HEK293 (cell line): ENCODE data around the gene B4GALNT1.

Experiments used
- CTCF ChIA-PET: fragments of 350-600 bp; formaldehyde crosslinking; extraction: SDS; loops from one replicate; lab custom pipeline; 2021; ENCODE audit warnings: antibody characterized with exemption; lab: Yijun Ruan, JAX
- POLR2A ChIA-PET: fragments of 300-600 bp; formaldehyde crosslinking; extraction: SDS; loops from one replicate; lab custom pipeline; 2020; ENCODE audit warnings: antibody characterized with exemption, inconsistent platforms; lab: Yijun Ruan, JAX
- H3K27ac ChIP-seq: fragments of 200-500 bp; sonication (Bioruptor generic); 2 replicates; pipeline ENCODE4 v1.5.1; 2014; ENCODE audit warnings: low read depth, low read length, control low read depth, inconsistent platforms; ENCODE audit errors: extremely low read depth
- H3K36me3 ChIP-seq, 2 experiments: fragments of 200-500 bp in 1 of 2; sonication (Bioruptor generic) in 1 of 2; 1 replicate in 1 of 2; 2 replicates in 1 of 2; pipeline ENCODE4 v1.5.1; 2014 to 2017; ENCODE audit warnings: inconsistent platforms in 2 of 2, low read length in 2 of 2; ENCODE audit not compliant: control insufficient read depth in 2 of 2, insufficient read depth in 1 of 2
- H3K4me1 ChIP-seq: fragments of 200-500 bp; sonication (Bioruptor generic); 2 replicates; pipeline ENCODE4 v1.5.1; 2014; ENCODE audit warnings: mild to moderate bottlenecking, low read length, inconsistent platforms; ENCODE audit not compliant: control insufficient read depth, insufficient read depth
- H3K4me3 ChIP-seq: 2 replicates; pipeline ENCODE4 v1.5.1; 2011; ENCODE audit warnings: low read depth, mild to moderate bottlenecking, control low read depth, low read length, moderate library complexity
- H3K9me3 ChIP-seq: fragments of 200-500 bp; sonication (Bioruptor generic); 2 replicates; pipeline ENCODE4 v1.5.1; 2014; ENCODE audit warnings: low read depth, low read length, inconsistent platforms; ENCODE audit not compliant: control insufficient read depth, insufficient read depth
- HOXC10 ChIP-seq: sonication (generic); formaldehyde crosslinking; IDR thresholded peaks from 2 replicates; pipeline ENCODE4 v1.8.1; 2023; ENCODE audit warnings: mild to moderate bottlenecking, missing genetic modification reagents
- IKZF3 ChIP-seq: fragments of 450-650 bp; IDR thresholded peaks from 2 replicates; pipeline ENCODE4 v1.5.0; 2018; ENCODE audit warnings: missing biosample characterization, mild to moderate bottlenecking, missing genetic modification characterization, moderate library complexity
- PATZ1 ChIP-seq: fragments of 450-650 bp; formaldehyde crosslinking; IDR thresholded peaks from 2 replicates; pipeline ENCODE4 v1.5.1; 2016; ENCODE audit warnings: missing biosample characterization, missing genetic modification characterization
- PBX3 ChIP-seq: sonication (generic); formaldehyde crosslinking; IDR thresholded peaks from 2 replicates; pipeline ENCODE4 v1.8.1; 2022; ENCODE audit warnings: mild to moderate bottlenecking, moderate library complexity, missing genetic modification reagents
- SETDB1 ChIP-seq: IDR thresholded peaks from one replicate; pipeline ENCODE4 v1.6.1; 2017; ENCODE audit warnings: mild to moderate bottlenecking, low read length, moderate library complexity, mixed read lengths; ENCODE audit not compliant: insufficient read length
- ZBTB10 ChIP-seq: fragments of 450-650 bp; formaldehyde crosslinking; IDR thresholded peaks from 2 replicates; pipeline ENCODE4 v1.5.1; 2016; ENCODE audit warnings: missing biosample characterization, missing genetic modification characterization
- ZBTB48 ChIP-seq: fragments of 450-650 bp; formaldehyde crosslinking; IDR thresholded peaks from 2 replicates; pipeline ENCODE4 v1.5.1; 2016; ENCODE audit warnings: missing biosample characterization, missing genetic modification characterization
- ZFP3 ChIP-seq: fragments of 450-650 bp; formaldehyde crosslinking; IDR thresholded peaks from 2 replicates; pipeline ENCODE4 v1.5.1; 2016; ENCODE audit warnings: low read depth, missing biosample characterization, missing genetic modification characterization
- ZFP69B ChIP-seq: fragments of 450-650 bp; formaldehyde crosslinking; IDR thresholded peaks from 2 replicates; pipeline ENCODE4 v1.5.1; 2016; ENCODE audit warnings: missing biosample characterization, missing genetic modification characterization
- ZNF155 ChIP-seq: fragments of 450-650 bp; formaldehyde crosslinking; IDR thresholded peaks from 2 replicates; pipeline ENCODE4 v1.5.1; 2016; ENCODE audit warnings: missing biosample characterization, missing genetic modification characterization
- ZNF19 ChIP-seq: fragments of 450-650 bp; formaldehyde crosslinking; IDR thresholded peaks from 2 replicates; pipeline ENCODE4; 2016; ENCODE audit warnings: missing biosample characterization, missing genetic modification characterization, low read depth
- ZNF202 ChIP-seq: fragments of 450-650 bp; formaldehyde crosslinking; IDR thresholded peaks from 2 replicates; pipeline ENCODE4 v1.5.1; 2016; ENCODE audit warnings: missing biosample characterization, missing genetic modification characterization, borderline replicate concordance
- ZNF266 ChIP-seq: fragments of 450-650 bp; formaldehyde crosslinking; IDR thresholded peaks from 2 replicates; pipeline ENCODE4 v1.5.1; 2016; ENCODE audit warnings: missing biosample characterization, missing genetic modification characterization, low read depth
- ZNF302 ChIP-seq: fragments of 450-650 bp; formaldehyde crosslinking; IDR thresholded peaks from 2 replicates; pipeline ENCODE4 v1.5.1; 2016; ENCODE audit warnings: missing biosample characterization, missing genetic modification characterization, low read depth
- ZNF37A ChIP-seq: fragments of 450-650 bp; IDR thresholded peaks from 2 replicates; pipeline ENCODE4 v1.5.1; 2018; ENCODE audit warnings: missing biosample characterization, missing genetic modification characterization
- ZNF416 ChIP-seq: fragments of 450-650 bp; formaldehyde crosslinking; IDR thresholded peaks from 2 replicates; pipeline ENCODE4 v1.5.1; 2016; ENCODE audit warnings: missing biosample characterization, missing genetic modification characterization
- ZNF426 ChIP-seq: fragments of 450-650 bp; formaldehyde crosslinking; IDR thresholded peaks from 2 replicates; pipeline ENCODE4 v1.5.1; 2017; ENCODE audit warnings: missing biosample characterization, missing genetic modification characterization, mild to moderate bottlenecking, inconsistent platforms, moderate library complexity
- ZNF48 ChIP-seq: fragments of 450-650 bp; formaldehyde crosslinking; IDR thresholded peaks from 2 replicates; pipeline ENCODE4 v1.5.1; 2016; ENCODE audit warnings: missing biosample characterization, missing genetic modification characterization
- ZNF501 ChIP-seq: fragments of 450-650 bp; formaldehyde crosslinking; IDR thresholded peaks from 2 replicates; pipeline ENCODE4 v1.5.1; 2016; ENCODE audit warnings: missing biosample characterization, missing genetic modification characterization
- ZNF513 ChIP-seq: fragments of 450-650 bp; IDR thresholded peaks from 2 replicates; pipeline ENCODE4 v1.5.1; 2018; ENCODE audit warnings: missing biosample characterization, missing genetic modification characterization
- ZNF585B ChIP-seq: fragments of 450-650 bp; formaldehyde crosslinking; IDR thresholded peaks from 2 replicates; pipeline ENCODE4 v1.5.1; 2016; ENCODE audit warnings: missing biosample characterization, missing genetic modification characterization
- ZNF654 ChIP-seq: fragments of 450-650 bp; formaldehyde crosslinking; IDR thresholded peaks from 2 replicates; pipeline ENCODE4 v1.5.1; 2016; ENCODE audit warnings: low read depth, missing biosample characterization, missing genetic modification characterization
- ZNF658 ChIP-seq: fragments of 450-650 bp; formaldehyde crosslinking; IDR thresholded peaks from 2 replicates; pipeline ENCODE4; 2016; ENCODE audit warnings: missing biosample characterization, missing genetic modification characterization
- ZNF785 ChIP-seq: fragments of 450-650 bp; formaldehyde crosslinking; IDR thresholded peaks from 2 replicates; pipeline ENCODE4 v1.5.1; 2016; ENCODE audit warnings: missing biosample characterization, missing genetic modification characterization
- ZSCAN16 ChIP-seq: fragments of 450-650 bp; formaldehyde crosslinking; IDR thresholded peaks from 2 replicates; pipeline ENCODE4 v1.5.1; 2016; ENCODE audit warnings: missing biosample characterization, missing genetic modification characterization

Gene B4GALNT1

GRCh38 chr12:57577981-57578758 is 54.8 kb downstream of the B4GALNT1 start:
- Histone ChIP-seq H3K36me3 (peaks cover 8 to 66% of the 10 kb centered on the region in 2 experiments; a peak in 2 of 3 replicates), H3K9me3 (no peaks in the 10 kb centered on the region), H3K27ac (no peak overlapping the region), H3K4me1 (no peaks in the 10 kb centered on the region), H3K4me3 (no peak overlapping the region)
- CTCF ChIA-PET = interaction anchor here (1.0 to 1.3 kb wide), 2 partner anchors 42 to 157 kb away, joined by 3 read pairs; no protein-coding TSS in a partner anchor
- POLR2A ChIA-PET = no interaction called here
- TF ChIP-seq ZNF202 (tag by site-specific recombination) (no peak), ZNF416 (tag by site-specific recombination) (no peak), ZNF785 (tag by site-specific recombination) (no peak), ZNF302 (tag by site-specific recombination) (no peak), ZFP3 (tag by site-specific recombination) (no peak), ZNF19 (tag by site-specific recombination) (no peak), IKZF3 (tag by site-specific recombination) (no peak), ZNF585B (no peak), ZNF266 (no peak), ZNF654 (tag by site-specific recombination) (no peak), ZNF501 (tag by site-specific recombination) (no peak), ZSCAN16 (tag by site-specific recombination) (no peak), ZNF37A (tag by site-specific recombination) (no peak)

- H3K9me3 ChIP-seq = no peaks in the 10 kb centered on the region
- no peaks in the 10 kb centered on the region for H3K4me1 ChIP-seq
- peaks cover 8 to 70% of the 10 kb centered on the region in 2 experiments; a peak in 2 of 3 replicates for H3K36me3 ChIP-seq
- POLR2A ChIA-PET = interaction anchor here (0.7 kb wide), 1 partner anchor 16 kb away, joined by 3 read pairs; no protein-coding TSS in a partner anchor
- no peak overlapping the region for H3K27ac ChIP-seq
- H3K4me3 ChIP-seq = no peak overlapping the region
- CTCF ChIA-PET = interaction anchor here (0.6 to 3.5 kb wide), 4 partner anchors 8 to 114 kb away, joined by 4 to 37 read pairs (median 4); no protein-coding TSS in a partner anchor
- TF ChIP-seq ZNF48 (tag by site-specific recombination) (no peak), ZNF426 (tag by site-specific recombination) (no peak), HOXC10 (CRISPR knock-in tag) (no peak), ZBTB48 (tag by site-specific recombination) (no peak), ZNF155 (no peak), ZNF513 (tag by site-specific recombination) (no peak), PBX3 (no peak), ZFP69B (tag by site-specific recombination) (no peak), ZBTB10 (no peak), PATZ1 (tag by site-specific recombination) (no peak), ZNF658 (tag by site-specific recombination) (no peak), SETDB1 (no peak)
Observed at GRCh38 chr12:57576613-57577160, 56.3 kb downstream of the B4GALNT1 start.
